GM19239 (cell line): Measurements from ENCODE around the gene MEIKIN.
"Not testable (repeated sequence)": the region's sequence is repeated elsewhere in the genome, so short reads cannot be mapped to it uniquely, and the experiment has no call there.

ENCODE experiments used
- DNase-seq: peaks from one replicate; pipeline ENCODE4 v3.0.0; 2011; ENCODE audit warnings: low spot score; ENCODE audit not compliant: insufficient read length
- FAIRE-seq: peaks from 2 replicates; lab custom pipeline; 2011; peaks lifted over from hg19 to GRCh38; lab: Jason Lieb, UNC

Gene MEIKIN

DNA sequence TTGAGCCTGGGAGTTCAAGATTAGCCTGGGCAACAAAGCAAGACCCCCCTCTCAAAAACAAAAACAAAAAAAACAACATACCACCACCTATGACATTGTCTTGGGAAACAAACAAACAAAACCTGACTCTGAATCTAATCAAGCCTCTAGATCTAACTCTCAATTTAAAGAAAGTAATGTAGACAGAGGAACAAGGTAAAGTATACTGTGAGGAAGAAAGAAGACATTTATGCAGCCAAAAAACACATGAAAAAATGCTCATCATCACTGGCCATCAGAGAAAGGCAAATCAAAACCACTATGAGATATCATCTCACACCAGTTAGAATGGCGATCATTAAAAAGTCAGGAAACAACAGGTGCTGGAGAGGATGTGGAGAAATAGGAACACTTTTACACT is 167.3 kb downstream of the MEIKIN start:
- not testable (repeated sequence) for FAIRE-seq, DNase-seq

DNA sequence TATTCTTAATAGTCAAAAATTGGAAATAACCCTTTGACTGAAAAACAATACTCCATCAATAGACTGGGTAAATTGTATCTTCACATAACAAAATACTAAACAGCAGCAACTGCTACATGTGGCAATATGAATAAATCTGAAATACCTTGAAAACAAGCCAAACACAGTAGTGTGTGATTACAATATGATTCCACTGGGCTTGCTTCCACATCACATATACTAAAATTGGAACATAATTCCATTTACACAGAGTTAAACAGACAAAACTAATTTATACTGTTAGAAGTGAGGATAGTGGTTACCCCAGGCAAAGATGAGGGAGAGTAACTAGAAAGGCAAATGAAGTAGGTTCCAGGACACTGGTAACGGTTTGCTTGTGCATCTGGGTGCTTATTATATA is 169.0 kb downstream of the MEIKIN start:
- no peak for FAIRE-seq

DNA sequence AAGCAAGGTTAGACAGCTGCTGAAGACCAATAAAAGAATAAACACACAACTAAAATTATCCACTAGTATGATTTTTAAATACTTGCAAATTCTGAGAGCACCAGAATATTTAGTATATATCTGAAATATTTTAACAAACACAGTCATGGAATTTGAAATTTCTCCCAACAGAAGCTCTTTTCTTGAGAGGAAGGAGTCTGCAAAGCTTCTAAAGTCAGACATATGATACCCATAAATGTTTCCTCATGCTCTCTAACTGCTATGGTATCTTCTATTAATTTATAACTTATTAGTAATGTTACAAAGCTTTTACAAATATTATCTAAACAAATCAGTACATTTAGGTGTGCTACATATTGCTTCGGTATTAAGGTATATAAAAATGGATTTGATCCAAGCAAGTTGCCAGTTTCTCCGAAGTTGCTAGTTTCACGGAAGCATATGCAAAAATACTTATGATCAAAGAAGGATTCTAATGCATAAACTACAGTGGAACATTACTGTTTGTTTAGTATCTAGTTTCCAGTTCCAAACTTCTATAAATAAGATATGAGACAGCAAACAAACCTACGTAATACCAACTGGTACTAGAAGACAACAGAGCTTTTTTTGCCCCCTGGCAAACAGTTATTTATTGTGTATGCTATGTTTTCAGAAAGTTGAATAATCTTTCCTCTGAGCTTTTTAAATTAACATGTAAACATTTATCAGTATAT is 170.7 kb downstream of the MEIKIN start:
- DNase-seq (no peak), FAIRE-seq (no peak)

More for the DNA sequence above, 169.0 kb downstream of the MEIKIN start:
- no peak for DNase-seq

DNA sequence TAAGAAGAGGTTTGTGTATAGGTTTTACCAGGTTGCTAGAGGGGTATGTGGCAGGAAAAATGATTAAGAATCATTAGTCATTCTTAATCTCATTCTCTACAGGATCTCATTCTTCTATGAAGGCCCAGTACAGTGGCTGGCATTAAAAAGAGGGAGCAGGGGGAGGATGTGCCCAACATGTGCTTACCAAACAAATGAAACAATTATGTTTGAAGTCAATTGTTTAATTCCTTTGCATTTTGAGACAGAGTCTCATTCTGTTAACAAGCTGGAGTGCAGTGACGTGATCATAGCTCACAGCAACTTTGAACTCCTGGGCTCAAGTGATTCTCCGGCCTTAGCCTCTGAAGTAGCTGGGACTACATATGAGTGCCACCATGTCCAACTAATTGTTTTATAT is 171.7 kb downstream of the MEIKIN start:
- DNase-seq = no peak
- no peak for FAIRE-seq

DNA sequence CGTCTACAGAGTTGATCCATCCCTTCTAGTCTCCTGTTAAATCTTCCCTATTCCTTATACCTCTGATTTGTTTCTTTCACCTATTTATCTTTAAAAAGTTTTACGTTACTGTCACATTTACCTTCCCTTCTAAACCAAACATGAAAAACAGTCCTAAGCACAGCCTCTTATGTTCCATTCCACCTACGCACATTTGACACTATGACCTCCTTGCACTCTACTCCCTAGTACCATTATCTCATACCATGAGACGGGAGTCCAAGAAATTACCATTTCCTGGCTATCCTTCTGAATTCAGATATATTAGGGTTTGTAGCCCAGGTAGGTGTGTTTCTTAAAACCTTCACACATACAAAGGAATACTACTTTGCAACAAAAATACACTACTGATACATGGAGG is 173.8 kb downstream of the MEIKIN start:
- no peak for FAIRE-seq
- DNase-seq = no peak

DNA sequence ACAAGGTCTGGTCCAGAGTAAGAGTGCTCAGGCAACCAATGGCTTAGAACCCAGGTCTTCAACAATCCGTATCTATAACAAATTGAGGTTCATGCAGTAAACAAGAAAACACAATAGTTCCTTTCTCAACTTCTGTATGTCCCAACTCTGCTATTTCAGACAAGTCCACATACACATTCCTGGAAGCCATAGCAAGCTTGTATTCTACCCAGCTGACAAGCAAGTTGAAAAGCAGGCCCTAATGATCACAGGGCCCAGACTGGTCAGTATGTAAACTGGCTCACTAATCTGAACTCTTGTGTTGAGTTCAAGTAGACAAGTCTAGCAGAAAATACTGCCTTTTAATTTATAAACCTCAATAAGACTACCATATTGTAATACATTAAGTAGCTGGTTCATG is 175.5 kb downstream of the MEIKIN start:
- FAIRE-seq (no peak), DNase-seq (no peak)

DNA sequence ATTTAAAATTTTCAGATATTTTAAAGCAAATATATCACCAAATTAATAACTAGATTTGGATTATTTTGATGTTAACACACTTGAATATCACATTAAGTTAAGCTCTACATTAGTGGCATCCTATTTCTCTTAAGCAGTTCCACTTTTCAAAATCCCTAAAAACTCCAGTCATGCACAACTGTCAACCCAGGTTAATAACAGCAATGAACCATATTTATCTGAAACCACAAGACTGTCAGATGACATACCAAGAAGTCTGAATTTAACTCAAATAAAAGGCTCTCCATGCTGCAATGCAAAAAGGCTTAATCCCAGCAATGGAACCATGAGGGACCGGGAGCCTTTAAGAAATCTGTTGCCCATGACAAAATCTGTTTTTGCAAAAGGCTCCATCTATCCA is 176.1 kb downstream of the MEIKIN start:
- DNase-seq (no peak), FAIRE-seq (no peak)

DNA sequence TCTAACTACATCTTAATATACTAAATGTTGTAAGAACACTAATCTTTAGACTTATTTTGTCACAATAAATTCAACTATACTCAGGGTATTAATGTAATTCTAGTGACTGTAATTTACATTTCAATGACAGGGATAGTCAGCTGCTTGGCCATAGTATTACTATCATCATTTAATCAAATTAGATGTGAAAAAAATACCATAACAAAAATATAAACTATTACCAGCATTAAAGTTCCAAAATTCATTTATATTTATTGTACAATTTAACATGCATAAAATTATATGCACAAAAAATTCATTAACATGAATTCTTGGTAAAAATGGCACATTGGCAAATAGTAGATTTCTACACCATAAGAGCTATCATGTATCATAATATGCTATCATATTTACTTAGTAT is 177.6 kb downstream of the MEIKIN start:
- DNase-seq (no peak), FAIRE-seq (no peak)

DNA sequence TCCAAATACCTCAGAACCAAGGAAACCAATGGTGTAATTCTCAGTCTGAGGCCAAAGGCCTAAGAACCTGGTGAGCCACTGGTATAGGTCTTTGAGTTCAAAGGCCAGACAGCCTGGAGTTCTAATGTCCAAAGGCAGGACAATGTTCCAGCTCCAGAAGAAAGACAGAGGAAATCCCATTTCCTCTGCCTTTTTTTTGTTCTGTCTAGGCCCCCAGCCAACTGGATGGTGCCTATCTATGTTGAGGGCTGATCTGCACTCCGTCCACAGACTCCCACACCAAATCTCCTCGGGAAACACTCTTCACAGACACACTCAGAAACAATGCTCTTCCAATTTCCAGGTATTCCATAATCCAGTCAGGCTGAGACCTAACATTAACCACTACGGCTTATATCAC is 178.8 kb downstream of the MEIKIN start:
- no peak for FAIRE-seq
- no peak for DNase-seq

DNA sequence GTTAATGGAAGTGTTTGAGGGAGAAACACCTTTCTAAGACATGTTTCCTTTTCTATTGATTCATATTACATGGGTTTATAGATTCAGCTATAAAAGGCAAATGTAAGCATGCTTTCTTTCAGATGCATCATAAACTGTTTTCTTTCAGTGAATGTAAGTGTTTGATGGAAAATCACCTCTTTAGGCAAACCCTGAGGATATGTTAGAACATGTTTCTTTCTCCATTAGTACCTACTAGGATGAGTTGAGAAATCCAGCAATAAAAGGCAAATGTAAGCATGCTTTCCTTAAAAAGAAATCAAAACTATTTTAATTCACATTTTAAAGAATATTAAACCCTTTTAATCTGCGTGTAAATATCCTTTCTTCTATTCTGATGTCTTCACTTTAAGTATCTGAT is 180.2 kb downstream of the MEIKIN start:
- no peak for FAIRE-seq
- no peak for DNase-seq

DNA sequence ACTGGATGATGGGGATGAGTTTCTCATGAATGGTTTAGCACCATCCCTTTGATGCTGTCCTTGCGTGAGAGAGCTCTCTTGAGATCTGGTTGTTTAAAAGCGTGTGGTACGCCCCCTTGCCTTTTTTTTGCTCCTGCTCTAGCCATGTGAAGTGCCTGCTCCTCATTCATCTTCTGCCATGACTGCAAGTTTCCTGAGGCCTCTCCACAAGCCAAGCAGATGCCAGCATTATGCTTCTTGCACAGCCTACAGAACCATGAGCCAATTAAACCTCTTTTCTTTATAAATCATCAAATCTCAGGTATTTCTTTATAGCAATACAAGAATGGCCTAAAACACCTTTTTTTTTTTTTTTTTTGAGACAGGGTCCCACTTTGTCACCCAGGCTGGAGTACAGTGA is 181.5 kb downstream of the MEIKIN start:
- DNase-seq = no peak
- no peak for FAIRE-seq

DNA sequence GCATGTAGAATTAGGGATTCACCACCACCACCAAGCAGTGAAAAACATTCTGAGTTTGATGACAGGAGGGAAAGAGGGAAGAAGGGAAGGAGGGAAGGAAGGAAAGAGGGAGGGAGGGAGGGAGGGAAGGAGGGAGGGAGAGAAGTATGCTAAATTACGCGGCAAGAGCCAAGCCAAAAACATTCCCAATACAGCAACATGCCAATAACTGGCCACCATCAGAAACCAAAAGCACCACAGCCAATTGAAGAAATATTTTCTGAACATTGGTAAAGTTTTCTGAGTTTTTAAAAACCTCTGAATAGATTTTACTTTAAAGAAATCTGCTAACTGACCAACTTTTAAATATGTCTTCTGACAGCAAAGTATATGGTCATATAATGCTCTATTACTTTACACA is 184.7 kb downstream of the MEIKIN start:
- DNase-seq = no peak
- FAIRE-seq = no peak

DNA sequence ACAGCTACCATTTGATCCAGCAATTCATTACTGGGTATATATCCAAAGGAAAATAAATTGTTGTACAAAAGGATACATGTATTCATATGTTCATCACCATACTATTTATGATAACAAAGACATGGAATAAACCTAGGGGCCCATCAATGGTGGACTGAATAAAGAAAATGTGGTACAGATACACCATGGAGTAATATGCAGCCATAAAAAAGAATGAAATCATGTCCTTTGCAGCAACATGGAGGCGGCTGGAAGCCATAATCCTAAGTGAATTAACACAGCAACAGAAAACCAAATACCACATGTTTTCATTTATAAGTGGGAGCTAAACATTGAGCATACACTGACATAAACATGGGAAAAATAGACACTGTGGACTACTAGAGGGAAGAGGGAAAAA is 185.8 kb downstream of the MEIKIN start:
- FAIRE-seq (no peak), DNase-seq (no peak)

DNA sequence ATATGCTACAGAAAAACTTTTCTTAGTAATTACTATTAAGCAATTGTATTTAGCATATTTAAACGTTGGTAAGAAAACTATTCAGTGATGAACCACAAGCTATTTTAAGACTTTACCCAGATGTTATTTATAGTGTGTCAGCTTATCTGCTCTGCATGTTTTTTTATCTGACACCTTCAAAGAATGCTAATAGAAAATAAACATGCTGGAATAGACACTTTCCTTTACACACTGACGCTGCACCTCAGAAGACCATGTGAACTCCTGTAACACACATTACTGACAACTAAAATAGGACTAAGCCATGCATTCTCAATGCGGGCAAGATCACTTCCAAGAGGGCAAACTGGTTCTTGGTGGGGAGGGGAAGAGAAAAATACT is 187.0 kb downstream of the MEIKIN start:
- no peak for DNase-seq
- no peak for FAIRE-seq

DNA sequence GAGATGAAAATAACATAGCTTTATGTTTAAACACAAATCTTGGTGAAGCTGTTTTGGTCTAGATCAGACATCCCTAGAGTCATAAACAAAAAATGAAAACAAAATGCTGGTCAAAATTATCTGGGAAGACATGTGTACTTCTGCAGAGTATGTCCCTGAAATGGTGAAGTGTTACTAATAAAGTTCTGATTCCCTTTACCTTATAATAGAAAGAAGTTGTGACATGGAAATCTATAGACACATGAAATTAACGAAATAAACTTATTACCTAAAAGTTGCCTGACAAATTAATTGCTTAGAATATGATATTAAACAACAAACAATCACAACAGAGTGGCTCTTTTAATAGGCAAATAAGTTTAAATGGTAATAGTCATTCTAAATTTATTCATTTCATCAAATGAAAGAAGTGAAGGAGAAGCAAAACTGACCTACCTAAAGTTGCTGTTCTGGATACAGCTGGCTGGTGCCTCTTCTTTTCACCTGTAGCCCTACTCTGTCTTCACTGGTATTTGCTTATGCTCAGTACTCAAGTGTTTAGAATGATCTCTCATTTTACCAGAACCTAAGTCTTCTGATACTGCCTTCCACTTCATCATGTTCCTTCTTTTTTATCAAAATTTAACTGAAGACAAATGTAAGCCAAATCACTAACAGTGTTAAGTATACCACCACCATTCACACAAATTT is 187.5 kb downstream of the MEIKIN start:
- no peak for FAIRE-seq
- DNase-seq = no peak
